GM21737 (cell line): ENCODE data around the gene G6PC2.
"Not testable (repeated sequence)": the region's sequence is repeated elsewhere in the genome, so short reads cannot be mapped to it uniquely, and the experiment has no call there.

Experiments used
- ATAC-seq: cut with Tn5 transposase; IDR thresholded peaks from one replicate; pipeline ENCODE4 v1.9.1; 2021; ENCODE audit warnings: mild to moderate bottlenecking, moderate library complexity; ENCODE audit not compliant: unreplicated experiment

Gene G6PC2

GRCh38 chr2:168901003-168901402 is at the start of gene G6PC2:
TSS of gene G6PC2 (plus strand) at chr2:168901291. CDS start at chr2:168901332, 41 bp downstream.
- ATAC-seq = no peak

- no peak for ATAC-seq
These were observed 49.3 kb upstream of the G6PC2 start for GRCh38 chr2:168851674-168852320.

DNA sequence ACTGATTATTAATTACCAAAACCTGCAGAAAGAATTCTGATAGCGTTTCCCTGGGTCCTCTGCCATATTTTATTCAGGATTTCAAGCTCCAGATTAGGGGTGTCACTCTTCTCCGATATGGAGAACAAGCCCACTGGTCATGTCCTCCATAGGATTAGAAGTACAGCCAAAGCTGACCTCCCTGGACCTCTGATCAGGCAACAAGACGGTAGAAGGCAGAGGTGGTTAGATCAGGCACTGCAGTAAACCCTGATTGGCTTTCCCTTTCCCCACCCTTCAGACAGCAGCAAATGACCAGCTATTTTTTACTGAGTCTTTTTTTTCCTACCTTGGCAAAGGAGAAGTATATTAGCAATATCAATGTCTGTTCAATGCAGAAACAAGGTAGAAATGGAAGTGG is 48.6 kb upstream of the G6PC2 start:
- no peak for ATAC-seq

DNA sequence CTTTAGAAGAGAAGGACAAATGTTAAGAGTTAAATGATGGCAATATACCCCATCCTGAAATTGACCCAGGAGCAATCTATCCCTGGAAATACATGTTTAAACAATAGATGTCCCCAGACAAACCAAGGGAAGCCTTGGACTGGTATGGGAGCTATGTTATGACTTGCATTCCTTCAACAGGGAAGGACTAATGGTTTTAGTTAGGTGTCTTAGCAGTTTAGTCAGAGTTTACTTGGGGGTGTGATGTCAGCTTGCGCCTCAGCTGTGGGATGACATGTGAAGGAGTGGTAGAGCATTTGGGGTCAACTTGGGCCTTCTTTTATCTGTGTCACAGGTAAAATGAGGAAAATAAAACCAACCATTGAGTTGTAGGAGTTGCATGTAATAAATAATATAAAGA is 47.6 kb upstream of the G6PC2 start:
- ATAC-seq = no peak

DNA sequence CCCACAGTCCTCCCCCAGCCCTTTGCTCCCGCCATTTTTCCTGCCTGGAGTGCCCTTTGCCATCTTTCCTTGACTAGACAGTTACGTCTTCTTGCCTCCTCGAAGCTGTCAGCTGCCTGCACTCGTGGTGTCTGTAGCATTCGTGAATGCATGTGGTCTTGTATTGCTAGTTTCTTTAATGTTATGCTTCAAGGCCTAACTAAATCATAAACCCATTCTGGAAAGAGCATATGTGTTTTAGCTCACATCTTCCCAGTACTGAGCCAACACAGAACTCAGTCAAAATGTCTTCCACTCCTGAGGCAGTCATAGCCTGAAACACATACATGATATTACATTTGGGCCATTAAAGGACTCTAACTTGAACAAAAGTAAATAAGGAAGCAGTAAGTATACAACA is 46.4 kb upstream of the G6PC2 start:
- no peak for ATAC-seq

DNA sequence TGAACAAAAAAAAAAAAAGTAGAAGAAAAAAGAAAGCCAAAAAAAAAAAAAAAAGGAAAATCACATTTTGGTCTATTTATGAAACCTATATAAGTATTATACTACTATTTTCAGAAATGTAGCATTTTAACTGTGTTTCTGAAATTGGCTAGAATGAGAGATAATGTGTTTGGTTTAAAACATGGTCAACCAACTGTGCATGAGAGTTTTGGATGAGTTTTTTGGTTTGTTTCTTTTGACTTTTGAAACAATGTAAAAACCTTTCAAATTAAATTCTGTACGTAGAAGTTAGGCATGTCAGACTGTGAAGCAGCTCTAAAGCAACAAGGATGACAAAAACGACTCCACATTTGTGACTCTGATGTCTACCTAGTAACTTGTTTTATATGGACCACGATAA is 45.5 kb upstream of the G6PC2 start:
- ATAC-seq = no peak

DNA sequence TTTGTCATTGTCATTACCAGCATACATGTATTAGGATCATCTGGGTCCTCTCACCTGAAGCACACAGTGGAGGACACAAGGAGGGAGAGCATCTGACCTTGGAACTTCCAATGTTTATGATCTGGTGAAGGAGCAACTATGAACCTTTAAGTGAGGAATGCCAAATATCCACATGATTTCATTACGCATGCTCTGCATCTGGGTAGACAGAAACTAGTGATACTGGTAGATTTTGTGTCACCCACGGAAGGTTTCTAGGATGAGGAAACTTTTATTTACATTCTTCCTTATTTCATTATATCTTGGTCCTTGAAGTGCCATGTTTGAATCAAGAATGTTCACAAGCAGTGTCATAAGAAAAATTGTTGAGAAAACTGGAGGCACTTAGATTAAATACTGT is 42.9 kb upstream of the G6PC2 start:
- no peak for ATAC-seq

GRCh38 chr2:168867164-168867563 is 33.9 kb upstream of the G6PC2 start:
- not testable (repeated sequence) for ATAC-seq

GRCh38 chr2:168870369-168870768 is 30.7 kb upstream of the G6PC2 start:
- ATAC-seq = not testable (repeated sequence)

GRCh38 chr2:168870824-168871223 is 30.3 kb upstream of the G6PC2 start:
- not testable (repeated sequence) for ATAC-seq

DNA sequence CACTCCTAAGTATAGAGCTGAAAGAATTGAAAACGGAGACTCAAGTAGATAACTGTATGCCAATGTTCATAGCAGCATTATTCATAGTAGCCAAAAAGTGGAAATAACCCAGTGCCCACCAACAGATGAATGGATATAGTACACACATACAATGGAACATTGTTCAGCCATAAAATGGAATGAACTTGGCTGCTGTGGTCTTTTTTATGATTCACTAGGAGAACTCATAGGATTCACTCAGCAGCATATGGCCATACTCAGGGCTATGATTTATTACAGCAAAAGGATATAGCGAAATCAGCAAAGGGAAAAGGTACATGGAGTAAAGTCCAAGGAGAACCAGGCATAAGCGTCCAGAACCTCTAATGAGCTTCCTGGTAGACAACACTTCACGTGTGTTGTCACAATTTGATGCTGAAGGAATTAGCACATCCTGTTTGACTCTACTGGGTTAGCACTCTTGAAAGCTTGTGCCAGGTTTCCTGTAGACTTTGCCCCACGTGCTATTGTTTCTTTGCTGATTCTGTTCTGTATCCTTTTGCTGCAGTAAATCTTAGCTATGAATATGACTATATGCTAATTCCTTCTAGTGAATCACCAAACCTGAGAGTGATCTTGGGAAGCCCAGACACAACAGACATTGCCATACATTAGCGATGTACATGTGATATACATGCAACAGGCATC is 26.6 kb upstream of the G6PC2 start:
- ATAC-seq = no peak

DNA sequence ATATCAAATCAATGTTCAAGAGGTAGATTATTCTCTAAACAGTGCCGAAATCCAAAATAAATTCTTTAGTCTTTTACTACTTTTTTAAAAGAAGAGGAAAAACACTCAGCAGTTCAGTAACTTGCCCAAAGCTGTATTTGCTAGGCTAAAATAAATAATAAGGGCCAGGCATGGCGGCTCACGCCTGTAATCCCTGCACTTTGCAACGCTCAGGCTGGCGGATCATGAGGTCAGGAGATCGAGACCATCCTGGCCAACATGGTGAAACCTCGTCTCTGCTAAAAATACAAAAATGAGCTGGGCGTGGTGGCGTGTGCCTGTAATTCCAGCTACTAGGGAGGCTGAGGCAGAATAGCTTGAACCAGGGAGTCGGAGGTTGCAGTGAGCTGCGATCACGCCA is 18.9 kb upstream of the G6PC2 start:
- not testable (repeated sequence) for ATAC-seq

- no peak for ATAC-seq
These were observed 16.1 kb upstream of the G6PC2 start for GRCh38 chr2:168884975-168885374.

GRCh38 chr2:168889635-168890005 is 11.5 kb upstream of the G6PC2 start:
- no peak for ATAC-seq

DNA sequence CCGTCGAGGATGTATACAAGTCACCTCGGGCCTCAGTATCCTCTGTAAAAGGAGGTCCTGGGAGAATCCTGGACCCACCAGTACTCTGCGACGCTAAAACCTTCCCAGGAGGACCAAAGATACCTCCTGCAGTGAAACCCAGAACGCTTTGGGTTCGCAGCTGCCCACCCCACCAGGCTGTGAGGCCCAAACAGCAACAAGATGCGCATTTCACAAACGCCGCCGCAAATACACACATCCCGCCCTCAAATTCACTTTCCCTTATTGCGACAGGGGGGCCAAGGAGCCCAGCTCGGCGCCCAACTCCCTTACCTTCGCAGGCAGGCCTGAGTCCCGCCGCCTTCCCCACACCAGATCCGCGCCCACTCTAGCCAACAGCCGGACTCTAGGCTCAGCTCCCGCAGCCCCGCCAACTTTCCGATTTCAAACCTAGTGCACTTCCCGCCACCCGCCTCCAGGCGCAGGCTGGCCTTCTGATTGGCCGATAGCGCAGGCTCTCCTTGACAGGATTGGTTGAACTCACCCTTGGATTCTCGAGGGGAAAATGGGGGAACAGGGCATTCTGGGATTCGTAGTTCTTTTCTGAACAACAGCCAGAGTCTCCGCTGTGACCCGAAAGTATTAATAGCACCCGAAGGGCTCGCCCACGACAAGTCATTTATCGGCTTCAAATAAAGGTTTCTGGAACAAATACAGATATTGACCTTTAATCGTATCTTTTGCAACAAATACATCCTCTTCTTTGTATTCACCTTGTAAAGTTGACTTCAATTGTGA is 10.9 kb upstream of the G6PC2 start, which contains the start of gene SPC25:
Gene SPC25 (minus strand): TSS at position 425 of the 777 bp plus-strand sequence. CDS start 911 bp downstream, outside the sequence.
- peak; percentile 100 for ATAC-seq

DNA sequence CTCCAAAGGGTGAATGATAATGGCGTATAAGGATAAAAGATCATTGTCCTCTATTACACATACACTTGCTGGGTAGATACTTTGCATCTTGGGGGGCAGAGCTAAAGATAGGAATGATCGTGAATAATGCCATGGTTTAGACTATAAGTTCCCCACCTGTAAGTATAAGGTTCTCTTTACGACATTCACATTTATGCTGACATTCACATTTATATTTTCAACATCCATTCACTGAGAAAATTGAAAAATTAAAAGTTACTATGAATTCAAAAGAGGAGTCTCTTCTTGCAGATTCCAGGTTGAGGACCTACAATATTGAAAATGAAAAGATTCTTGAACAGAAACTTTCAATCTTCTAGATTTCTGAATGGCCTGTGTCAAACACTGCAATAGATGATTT is 8.8 kb upstream of the G6PC2 start:
- no peak for ATAC-seq

DNA sequence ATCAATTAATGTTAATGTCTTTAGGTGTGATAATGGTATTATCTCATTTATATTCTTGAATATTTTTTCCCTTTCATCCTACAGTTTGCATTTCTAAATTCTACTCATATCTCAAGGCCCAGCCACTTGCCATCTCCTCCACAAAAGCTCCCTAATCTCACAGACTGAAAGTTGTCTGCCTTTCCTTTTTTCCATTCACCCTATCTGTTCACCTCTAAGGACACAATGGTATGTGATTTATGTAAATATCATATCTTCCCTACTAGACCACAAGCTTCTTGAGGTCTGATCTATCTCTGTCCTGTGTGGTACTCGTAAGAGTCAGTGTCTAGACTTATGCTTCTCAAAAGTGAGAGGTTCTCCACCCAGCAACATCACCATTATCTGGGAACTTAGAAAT is 7.0 kb upstream of the G6PC2 start:
- no peak for ATAC-seq

DNA sequence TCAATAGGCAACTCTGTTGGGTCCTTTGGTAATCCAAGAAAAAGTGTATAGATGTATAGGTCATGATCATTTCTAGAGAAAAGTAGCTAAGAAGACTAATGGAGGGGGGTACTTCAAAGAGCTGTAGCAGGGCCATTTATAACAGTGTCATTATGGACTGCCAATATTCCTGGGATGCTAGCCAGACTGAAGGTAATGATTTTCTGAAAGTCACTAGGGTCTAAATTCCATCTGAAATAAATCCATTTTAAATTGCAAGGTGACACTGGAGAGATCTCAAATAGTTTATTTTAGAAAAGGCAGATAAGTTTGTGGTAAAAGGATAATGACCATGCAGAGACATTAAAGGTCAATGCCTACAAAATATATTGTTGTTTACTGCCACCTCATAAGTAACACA is 6.4 kb upstream of the G6PC2 start:
- ATAC-seq = no peak

DNA sequence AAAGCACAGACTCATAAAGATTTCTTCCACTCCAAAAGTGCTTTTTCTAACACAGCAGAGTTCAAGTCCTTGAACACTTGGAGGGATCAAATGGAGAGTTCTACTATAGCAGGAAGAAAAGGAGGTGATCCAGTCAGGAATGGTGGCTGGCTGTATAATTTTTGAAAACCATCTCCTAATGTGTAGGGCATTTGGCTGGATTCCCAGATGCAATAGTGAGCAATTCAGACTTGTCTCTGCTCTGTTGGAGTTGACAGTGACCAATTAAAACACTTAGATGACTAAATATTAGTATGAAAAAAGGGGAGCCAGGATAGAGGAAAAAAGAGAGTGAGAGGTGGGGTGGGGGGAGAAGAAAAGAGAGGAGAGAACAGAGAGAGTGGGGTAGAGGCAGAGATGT is 5.3 kb upstream of the G6PC2 start:
- no peak for ATAC-seq

DNA sequence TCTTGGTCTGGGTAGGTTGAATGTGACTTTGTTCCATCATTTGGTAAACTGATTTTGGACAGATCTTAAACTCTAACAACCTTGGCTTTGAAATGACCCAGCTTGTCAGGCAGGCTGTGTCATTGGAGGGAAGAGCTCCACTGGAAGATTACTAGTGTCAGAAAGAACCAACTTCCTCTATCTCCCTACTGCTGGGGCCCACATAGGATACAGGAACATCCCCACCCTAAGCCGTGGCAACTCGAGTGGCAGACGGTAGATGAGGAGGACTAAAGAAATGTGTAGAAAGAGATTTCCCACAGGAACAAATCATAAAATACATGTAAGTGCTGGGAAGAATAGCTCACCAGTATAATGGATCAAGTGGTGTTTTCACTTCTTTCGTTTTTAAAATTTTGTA is 4.3 kb upstream of the G6PC2 start:
- ATAC-seq = no peak

DNA sequence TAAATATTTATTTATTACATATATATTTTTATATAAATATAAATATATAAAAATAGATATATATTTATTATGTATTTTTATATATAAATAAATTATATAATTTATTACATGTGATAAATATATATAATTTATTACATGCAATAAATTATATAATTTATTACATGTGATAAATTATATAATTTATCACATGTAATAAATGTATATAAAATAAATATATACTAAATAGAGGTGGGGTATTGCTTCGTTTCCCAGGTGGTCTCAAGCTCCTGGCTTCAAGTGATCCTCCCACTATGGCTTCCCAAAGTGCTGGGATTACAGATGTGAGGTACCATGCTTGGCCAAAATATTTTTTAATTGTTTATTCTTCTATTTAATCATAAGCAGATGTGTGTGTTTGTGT is 3.6 kb upstream of the G6PC2 start:
- ATAC-seq = no peak

- no peak for ATAC-seq
These were observed 2.8 kb downstream of the G6PC2 start for GRCh38 chr2:168903888-168904287.
